NB4 (cell line): Measurements from ENCODE around the gene CYP27C1.
A peak's percentile ranks its signal among the peaks of the same experiment; 100 is the strongest.

Source experiments
- DNase-seq: peaks from one replicate; pipeline ENCODE4 v3.0.0; 2010; ENCODE audit warnings: low read depth
- H3K4me3 ChIP-seq: one replicate; pipeline ENCODE4 v1.5.1; 2011; ENCODE audit warnings: mild to moderate bottlenecking, low read depth, low read length, moderate library complexity
- CTCF ChIP-seq: IDR thresholded peaks from one replicate; pipeline ENCODE4 v1.5.1; 2012; ENCODE audit warnings: low read depth, low read length
- MAX ChIP-seq: IDR thresholded peaks from 2 replicates; pipeline ENCODE4 v1.6.1; 2011; ENCODE audit warnings: low read depth, low read length
- MYC ChIP-seq: IDR thresholded peaks from 2 replicates; pipeline ENCODE4 v1.6.1; 2011; ENCODE audit warnings: low read depth, low read length
- POLR2A ChIP-seq: IDR thresholded peaks from 2 replicates; pipeline ENCODE4 v1.6.1; 2011; ENCODE audit warnings: mild to moderate bottlenecking; ENCODE audit not compliant: insufficient read length; ENCODE audit errors: extremely low read depth

CYP27C1 gene

GRCh38 chr2:127155947-127156346, 64.2 kb downstream of the CYP27C1 start:
- DNase-seq = no peak
- no peak for TF ChIP-seq MAX
- no peak overlapping the region for H3K4me3 ChIP-seq

- TF ChIP-seq CTCF (no peak), MYC (no peak), MAX (no peak)
- DNase-seq = no peak
- H3K4me3 ChIP-seq = no peak overlapping the region
Measured at GRCh38 chr2:127155028-127155581, 65.0 kb downstream of the CYP27C1 start.

GRCh38 chr2:127154396-127154795, 65.7 kb downstream of the CYP27C1 start:
- TF ChIP-seq POLR2A (no peak), CTCF (no peak)
- H3K4me3 ChIP-seq = no peak overlapping the region
- no peak for DNase-seq

- DNase-seq = peak; percentile 46
- TF ChIP-seq MAX (no peak), POLR2A (no peak), MYC (no peak), CTCF (no peak)
- no peak overlapping the region for H3K4me3 ChIP-seq
Measured at GRCh38 chr2:127153691-127154158, 66.4 kb downstream of the CYP27C1 start.

- TF ChIP-seq CTCF (no peak), MAX (no peak), POLR2A (no peak), MYC (no peak)
- DNase-seq = no peak
- no peak overlapping the region for H3K4me3 ChIP-seq
Measured at GRCh38 chr2:127150996-127151395, 69.1 kb downstream of the CYP27C1 start.

GRCh38 chr2:127149384-127149783, 70.7 kb downstream of the CYP27C1 start:
- TF ChIP-seq CTCF = no peak
- no peak for TF ChIP-seq MAX
- no peak for TF ChIP-seq MYC
- TF ChIP-seq POLR2A = no peak
- H3K4me3 ChIP-seq = no peak overlapping the region
- no peak for DNase-seq
